B cell (primary cell): ENCODE data around the gene ANO2. TPM values are rescaled to one million over a fixed set of nuclear protein-coding genes. Genes with fewer than 3 reads are reported as not detected.

ENCODE experiments used
- ATAC-seq: fragments of 200-7000 bp; cut with Tn5 transposase; one replicate; pipeline ENCODE4 v1.10.0; 2021; ENCODE audit warnings: low read depth, mild to moderate bottlenecking, moderate number of reproducible peaks, moderate library complexity
- CTCF ChIA-PET: fragments of 350-600 bp; sonication (Branson Sonifier 250); formaldehyde crosslinking; loops from one replicate; lab custom pipeline; 2021; ENCODE audit warnings: antibody characterized with exemption, inconsistent platforms; lab: Charles Lee
- POLR2A ChIA-PET: fragments of 350-600 bp; sonication (Branson Sonifier 250); formaldehyde crosslinking; loops from one replicate; lab custom pipeline; 2021; ENCODE audit warnings: antibody characterized with exemption; lab: Charles Lee
- DNase-seq: peaks from one replicate; pipeline ENCODE4 v3.0.0; 2013
- H2AFZ ChIP-seq: 2 replicates; pipeline ENCODE4 v1.6.1; 2012; ENCODE audit warnings: mild to moderate bottlenecking, low read depth, low read length; ENCODE audit not compliant: insufficient read depth, poor library complexity, severe bottlenecking
- H3K27ac ChIP-seq, 2 donors: 1 replicate in 1 of 2; 2 replicates in 1 of 2; pipeline ENCODE4 v1.5.1; 2012 to 2013; ENCODE audit warnings: low read length in 2 of 2, mild to moderate bottlenecking in 2 of 2, moderate library complexity in 1 of 2
- H3K27me3 ChIP-seq, 4 experiments: fragments of 200-600 bp in 1 of 4; sonication (generic) in 1 of 4; replicated peaks in 1 of 4; 1 replicate in 2 of 4; 2 replicates in 2 of 4; pipeline versions ENCODE4 v1.6.1 to v1.7.0; 2013 to 2016; ENCODE audit warnings: low read length in 3 of 4, mild to moderate bottlenecking in 2 of 4, mixed read lengths in 1 of 4, moderate library complexity in 1 of 4; ENCODE audit not compliant: insufficient read depth in 4 of 4, control insufficient read depth in 3 of 4; ENCODE audit errors: control extremely low read depth in 1 of 4
- H3K36me3 ChIP-seq, 2 experiments: replicated peaks in 1 of 2; 1 replicate in 1 of 2; 2 replicates in 1 of 2; pipeline versions ENCODE4 v1.6.1 to v1.7.1; 2013; ENCODE audit warnings: low read length in 1 of 2; ENCODE audit not compliant: insufficient read depth in 2 of 2, control insufficient read depth in 1 of 2; ENCODE audit errors: control extremely low read depth in 1 of 2, extremely low read depth in 1 of 2
- H3K4me1 ChIP-seq, 2 donors: fragments of 200-600 bp in 1 of 2; sonication (generic) in 1 of 2; 1 replicate in 1 of 2; 2 replicates in 1 of 2; pipeline versions ENCODE4 v1.5.1 to v1.6.1; 2013 to 2017; ENCODE audit warnings: low read length in 2 of 2; ENCODE audit not compliant: control insufficient read depth in 2 of 2, insufficient read depth in 2 of 2
- H3K4me2 ChIP-seq: replicated peaks from 2 replicates; pipeline ENCODE3; 2012; ENCODE audit warnings: mild to moderate bottlenecking, low read depth, low read length; ENCODE audit not compliant: poor library complexity, severe bottlenecking
- H3K4me3 ChIP-seq, 5 experiments: fragments of 200-600 bp in 1 of 5; sonication (generic) in 1 of 5; 1 replicate in 3 of 5; 2 replicates in 2 of 5; pipeline versions ENCODE4 v1.5.1 to v1.7.0; 2011 to 2016; ENCODE audit warnings: low read length in 4 of 5, mild to moderate bottlenecking in 4 of 5, low read depth in 2 of 5, control low read depth in 1 of 5, moderate library complexity in 1 of 5; ENCODE audit not compliant: insufficient read depth in 1 of 5; ENCODE audit errors: control extremely low read depth in 1 of 5, extremely low read depth in 1 of 5
- H3K79me2 ChIP-seq: fragments of 200-600 bp; sonication (generic); one replicate; pipeline ENCODE4 v1.6.0; 2016; ENCODE audit warnings: low read length; ENCODE audit not compliant: control insufficient read depth, insufficient read depth
- H3K9ac ChIP-seq: fragments of 200-600 bp; sonication (generic); 2 replicates; pipeline ENCODE4 v1.6.1; 2017; ENCODE audit warnings: mild to moderate bottlenecking, low read length, moderate library complexity
- H3K9me3 ChIP-seq, 3 donors: one replicate each; pipeline versions ENCODE4 v1.6.1 to v1.7.1; 2013; ENCODE audit warnings: low read length in 2 of 3; ENCODE audit not compliant: control insufficient read depth in 2 of 3, insufficient read depth in 1 of 3; ENCODE audit errors: control extremely low read depth in 1 of 3
- H4K20me1 ChIP-seq: 2 replicates; pipeline ENCODE4 v1.6.0; 2012; ENCODE audit warnings: mild to moderate bottlenecking, low read length; ENCODE audit not compliant: insufficient read depth, control insufficient read depth, poor library complexity, severe bottlenecking
- H3K27ac Mint-ChIP-seq: one replicate; pipeline ENCODE4 v1.8.0; 2021; ENCODE audit warnings: mixed read lengths
- H3K27me3 Mint-ChIP-seq: one replicate; pipeline ENCODE4 v1.8.0; 2021; ENCODE audit warnings: mixed read lengths
- H3K4me1 Mint-ChIP-seq: one replicate; pipeline ENCODE4 v1.8.0; 2021; ENCODE audit warnings: mixed read lengths
- H3K4me3 Mint-ChIP-seq: one replicate; pipeline ENCODE4 v1.8.0; 2021; ENCODE audit warnings: mixed read lengths
- H3K9me3 Mint-ChIP-seq: one replicate; pipeline ENCODE4 v1.8.0; 2022; ENCODE audit warnings: mixed read lengths; ENCODE audit not compliant: insufficient read depth
- EZH2 ChIP-seq: IDR thresholded peaks from 2 replicates; pipeline ENCODE4 v1.6.1; 2012; ENCODE audit warnings: borderline replicate concordance, low read depth, mild to moderate bottlenecking, moderate library complexity, low read length; ENCODE audit not compliant: insufficient read depth, poor library complexity, severe bottlenecking
- WGBS: methylation state at CpG from one replicate; pipeline ENCODE4 v1.1.5; 2013; ENCODE audit warnings: missing lambda C conversion rate; ENCODE audit not compliant: insufficient coverage; 5-methylcytosine and 5-hydroxymethylcytosine counted together
- intact Hi-C: fragments of 100-400 bp; cut with micrococcal nuclease; formaldehyde crosslinking; loops from one replicate; pipeline ENCODE4 v1.10.0; 2022
- polyA plus RNA-seq: library from polyadenylated mRNA; depleted of rRNA; stranded (reverse); fragments of >200 nt; gene quantifications from 2 replicates; pipeline ENCODE4 v1.2.3, GENCODE V29; 2012
- total RNA-seq, 2 donors: library from RNA; stranded (reverse); fragments of 120-200 nt in 1 of 2; gene quantifications; 1 replicate in 1 of 2; 2 replicates in 1 of 2; pipeline versions ENCODE4 v1.2.3 to v1.2.4, GENCODE V29; 2013 to 2022
- TF ChIP-seq, protein P1 (sequence below): fragments of 200-600 bp; IDR thresholded peaks from one replicate; pipeline ENCODE4 v1.8.0; 2022; ENCODE audit warnings: antibody characterized with exemption, mild to moderate bottlenecking

The ANO2 gene
- total and polyA plus RNA-seq, 2 donors (not counting 1 experiment from before 2014, with no cell fraction given) = not detected

DNA sequence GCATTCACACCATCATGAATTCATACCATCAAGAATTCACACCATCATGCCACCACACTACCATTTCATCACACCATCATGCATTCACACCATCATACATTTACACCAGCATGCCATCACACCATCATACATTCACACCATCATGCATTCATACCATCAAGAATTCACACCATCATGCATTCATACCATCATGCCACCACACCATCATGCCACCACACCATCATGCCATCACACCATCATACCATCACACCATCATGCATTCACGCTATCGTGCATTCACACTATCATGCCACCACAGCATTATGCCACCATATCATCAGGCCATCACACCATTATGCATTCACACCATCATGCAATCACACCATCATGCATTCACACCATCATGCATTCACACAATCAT lies 79.7 kb downstream of the ANO2 start:
- Histone ChIP-seq H3K9ac (no peak overlapping the region), H3K27me3 (peaks cover 0 to 6% (median 0%) of the 10 kb centered on the region in 4 experiments), H3K4me3 (no peak overlapping the region), H3K27ac (no peak overlapping the region), H3K9me3 (peaks cover 0 to 3% (median 0%) of the 10 kb centered on the region in 3 donors), H4K20me1 (no peaks in the 10 kb centered on the region), H3K4me2 (no peak overlapping the region), H2AFZ (no peak overlapping the region), H3K36me3 (no peaks in the 10 kb centered on the region), H3K4me1 (no peaks in the 10 kb centered on the region), H3K79me2 (no peaks in the 10 kb centered on the region)
- ChIA-PET POLR2A (no interaction called here), CTCF (no interaction called here)
- intact Hi-C loops = no loop called here
- no peak for ATAC-seq
- H3K4me1 Mint-ChIP-seq = no peaks in the 10 kb centered on the region
- H3K27ac Mint-ChIP-seq = no peak overlapping the region
- H3K4me3 Mint-ChIP-seq = no peak overlapping the region
- H3K9me3 Mint-ChIP-seq = no peaks in the 10 kb centered on the region
- TF ChIP-seq EZH2 = no peak
- TF ChIP-seq, protein P1, sequence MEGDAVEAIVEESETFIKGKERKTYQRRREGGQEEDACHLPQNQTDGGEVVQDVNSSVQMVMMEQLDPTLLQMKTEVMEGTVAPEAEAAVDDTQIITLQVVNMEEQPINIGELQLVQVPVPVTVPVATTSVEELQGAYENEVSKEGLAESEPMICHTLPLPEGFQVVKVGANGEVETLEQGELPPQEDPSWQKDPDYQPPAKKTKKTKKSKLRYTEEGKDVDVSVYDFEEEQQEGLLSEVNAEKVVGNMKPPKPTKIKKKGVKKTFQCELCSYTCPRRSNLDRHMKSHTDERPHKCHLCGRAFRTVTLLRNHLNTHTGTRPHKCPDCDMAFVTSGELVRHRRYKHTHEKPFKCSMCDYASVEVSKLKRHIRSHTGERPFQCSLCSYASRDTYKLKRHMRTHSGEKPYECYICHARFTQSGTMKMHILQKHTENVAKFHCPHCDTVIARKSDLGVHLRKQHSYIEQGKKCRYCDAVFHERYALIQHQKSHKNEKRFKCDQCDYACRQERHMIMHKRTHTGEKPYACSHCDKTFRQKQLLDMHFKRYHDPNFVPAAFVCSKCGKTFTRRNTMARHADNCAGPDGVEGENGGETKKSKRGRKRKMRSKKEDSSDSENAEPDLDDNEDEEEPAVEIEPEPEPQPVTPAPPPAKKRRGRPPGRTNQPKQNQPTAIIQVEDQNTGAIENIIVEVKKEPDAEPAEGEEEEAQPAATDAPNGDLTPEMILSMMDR = no peak
- no peaks in the 10 kb centered on the region for H3K27me3 Mint-ChIP-seq
- WGBS = 100% methylated on average over 2 of the region's 2 CpGs
- no peak for DNase-seq

DNA sequence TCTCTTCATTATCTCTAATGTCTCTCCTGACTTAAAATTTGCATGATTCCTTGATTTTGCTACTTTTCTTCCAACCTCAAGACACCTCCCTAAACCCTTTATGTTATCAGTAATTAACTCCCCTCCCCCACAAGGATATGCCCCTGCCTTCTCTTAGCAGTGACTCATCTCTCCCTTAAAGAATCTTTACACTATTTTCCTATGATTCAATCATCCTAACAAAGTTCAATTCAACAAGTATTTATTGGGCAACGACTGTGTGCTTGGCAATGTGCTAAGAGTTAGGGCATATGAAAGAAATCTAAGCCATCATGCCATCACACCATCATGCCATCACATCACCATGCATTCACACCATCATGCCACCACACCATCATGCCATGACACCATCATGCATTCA lies 80.1 kb downstream of the ANO2 start:
- POLR2A ChIA-PET = no interaction called here
- intact Hi-C loops = no loop called here

More for the DNA sequence above, 80.1 kb downstream of the ANO2 start:
- H3K9me3 Mint-ChIP-seq = peaks cover 3% of the 10 kb centered on the region
- no peak overlapping the region for H3K9ac ChIP-seq
- H3K4me2 ChIP-seq = no peak overlapping the region
- ATAC-seq = no peak
- H3K9me3 ChIP-seq = peaks cover 0 to 3% (median 0%) of the 10 kb centered on the region in 3 donors
- H3K4me3 Mint-ChIP-seq = no peak overlapping the region
- no peak overlapping the region for H3K27ac Mint-ChIP-seq
- no peaks in the 10 kb centered on the region for H3K4me1 Mint-ChIP-seq
- no peak overlapping the region for H3K4me3 ChIP-seq
- no peaks in the 10 kb centered on the region for H3K79me2 ChIP-seq
- WGBS = no CpG with 5 or more reads among the region's 1 CpG
- no peak for DNase-seq
- H4K20me1 ChIP-seq = no peaks in the 10 kb centered on the region
- H3K36me3 ChIP-seq = no peaks in the 10 kb centered on the region
- TF ChIP-seq, protein P1 = no peak
- TF ChIP-seq EZH2 = no peak
- no peaks in the 10 kb centered on the region for H3K4me1 ChIP-seq
- H2AFZ ChIP-seq = no peak overlapping the region
- no peak overlapping the region for H3K27ac ChIP-seq
- CTCF ChIA-PET = no interaction called here
- H3K27me3 ChIP-seq = peaks cover 0 to 6% (median 0%) of the 10 kb centered on the region in 4 experiments
- H3K27me3 Mint-ChIP-seq = no peaks in the 10 kb centered on the region
